ENCODE measurements around the gene FGF1. TPM values are rescaled to one million over a fixed set of nuclear protein-coding genes. Genes with fewer than 3 reads are reported as not detected.

Gene FGF1
- total RNA-seq, 1 experiment from 2014 or later = 4.1 TPM

GRCh38 chr5:142644640-142645361 is 41.1 kb downstream of the FGF1 start:
- DNase-seq (ENCODE audit: low read depth) = peak; percentile 99

- peak; percentile 14 for DNase-seq (ENCODE audit: low read depth)
These were observed 41.8 kb downstream of the FGF1 start for GRCh38 chr5:142644127-142644526.

- no peak for DNase-seq (ENCODE audit: low read depth)
These were observed 42.3 kb downstream of the FGF1 start for GRCh38 chr5:142643634-142644033.

GRCh38 chr5:142642427-142642826 is 43.5 kb downstream of the FGF1 start:
- no peak for DNase-seq (ENCODE audit: low read depth)

GRCh38 chr5:142641711-142642110 is 44.2 kb downstream of the FGF1 start:
- no peak for DNase-seq (ENCODE audit: low read depth)

- DNase-seq (ENCODE audit: low read depth) = no peak
These were observed 45.4 kb downstream of the FGF1 start for GRCh38 chr5:142640316-142641005.

- DNase-seq (ENCODE audit: low read depth) = no peak
These were observed 46.4 kb downstream of the FGF1 start for GRCh38 chr5:142639455-142639854.

- DNase-seq (ENCODE audit: low read depth) = no peak
These were observed 48.0 kb downstream of the FGF1 start for GRCh38 chr5:142637871-142638270.

GRCh38 chr5:142636698-142637324 is 49.1 kb downstream of the FGF1 start:
- no peak for DNase-seq (ENCODE audit: low read depth)

- DNase-seq (ENCODE audit: low read depth) = no peak
These were observed 49.8 kb downstream of the FGF1 start for GRCh38 chr5:142636093-142636492.

- no peak for DNase-seq (ENCODE audit: low read depth)
These were observed 51.5 kb downstream of the FGF1 start for GRCh38 chr5:142634216-142635011.

GRCh38 chr5:142630927-142631539 is 54.9 kb downstream of the FGF1 start:
- peak; percentile 58 for DNase-seq (ENCODE audit: low read depth)

GRCh38 chr5:142627383-142628217 is 58.3 kb downstream of the FGF1 start:
- DNase-seq (ENCODE audit: low read depth) = peak; percentile 10

- no peak for DNase-seq (ENCODE audit: low read depth)
These were observed 59.1 kb downstream of the FGF1 start for GRCh38 chr5:142626786-142627185.

GRCh38 chr5:142626099-142626498 is 59.8 kb downstream of the FGF1 start:
- DNase-seq (ENCODE audit: low read depth) = no peak

- peak; percentile 87 for DNase-seq (ENCODE audit: low read depth)
These were observed 64.7 kb downstream of the FGF1 start for GRCh38 chr5:142621227-142621626.

- no peak for DNase-seq (ENCODE audit: low read depth)
These were observed 66.1 kb downstream of the FGF1 start for GRCh38 chr5:142619815-142620214.

GRCh38 chr5:142618130-142618523 is 67.8 kb downstream of the FGF1 start:
- DNase-seq (ENCODE audit: low read depth) = peak; percentile 84

- DNase-seq (ENCODE audit: low read depth) = peak; percentile 36
These were observed 68.3 kb downstream of the FGF1 start for GRCh38 chr5:142617416-142618129.

- DNase-seq (ENCODE audit: low read depth) = no peak
These were observed 69.9 kb downstream of the FGF1 start for GRCh38 chr5:142615948-142616347.

Measured in M059J (cell line).